Mucosa of rectum (tissue), 2 donors: ENCODE results near the gene EXOC6.

Source experiments
- H3K27ac ChIP-seq, 2 donors: one replicate each; pipeline ENCODE4 v1.7.0; 2013; ENCODE audit warnings: inconsistent platforms in 2 of 2, low read depth in 2 of 2, low read length in 2 of 2
- H3K27me3 ChIP-seq, 2 donors: one replicate each; pipeline ENCODE4 v1.7.0; 2013; ENCODE audit warnings: low read length in 2 of 2; ENCODE audit not compliant: control insufficient read depth in 2 of 2, insufficient read depth in 2 of 2
- H3K36me3 ChIP-seq, 2 donors: one replicate each; pipeline ENCODE4 v1.7.0; 2013; ENCODE audit warnings: low read length in 2 of 2; ENCODE audit not compliant: control insufficient read depth in 2 of 2, insufficient read depth in 2 of 2
- H3K4me1 ChIP-seq, 2 donors: one replicate each; pipeline ENCODE4 v1.7.0; 2013; ENCODE audit warnings: low read length in 2 of 2, mild to moderate bottlenecking in 1 of 2; ENCODE audit not compliant: control insufficient read depth in 2 of 2, insufficient read depth in 2 of 2
- H3K4me3 ChIP-seq, 2 donors: one replicate each; pipeline ENCODE4 v1.7.0; 2013; ENCODE audit warnings: low read length in 2 of 2
- H3K9ac ChIP-seq, 2 donors: one replicate each; pipeline ENCODE4 v1.7.0; 2013; ENCODE audit warnings: low read length in 2 of 2, low read depth in 1 of 2, mild to moderate bottlenecking in 1 of 2
- H3K9me3 ChIP-seq, 2 donors: one replicate each; pipeline ENCODE4 v1.7.0; 2013; ENCODE audit warnings: low read length in 2 of 2; ENCODE audit not compliant: control insufficient read depth in 2 of 2
- donor health status: healthy.
- donor health status: Normal muscosa, but diverticular disease.

Gene EXOC6

DNA sequence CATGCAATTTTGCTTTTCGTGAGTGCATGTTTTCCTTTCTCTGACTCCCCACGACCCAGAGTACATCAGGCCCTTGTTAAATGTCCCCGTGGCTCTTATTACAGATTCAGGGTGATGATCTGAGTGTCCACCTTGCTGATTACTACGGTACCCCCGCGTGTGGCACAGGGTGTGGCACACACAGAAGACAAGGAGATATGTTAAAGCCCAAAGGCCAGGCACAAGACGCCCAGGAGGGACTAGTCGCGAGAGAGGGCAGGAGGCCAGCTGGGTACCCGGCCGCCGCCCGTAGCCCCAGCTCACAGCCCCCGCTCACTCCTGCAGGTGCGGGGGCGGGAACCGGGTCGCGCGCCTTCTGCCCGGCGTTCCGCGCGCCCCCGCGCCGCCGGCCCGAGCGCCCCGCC is 281 bp upstream of the EXOC6 start:
- H3K27me3 ChIP-seq, result no peaks in the 10 kb centered on the region
- H3K27ac ChIP-seq, result peak overlapping the region; percentile 13 to 17
- peaks cover 6 to 11% of the 10 kb centered on the region in 2 donors for H3K4me1 ChIP-seq
- H3K9me3 ChIP-seq, result no peaks in the 10 kb centered on the region
- H3K36me3 ChIP-seq, result no peaks in the 10 kb centered on the region
- peak overlapping the region; percentile 79 to 86 for H3K4me3 ChIP-seq
- peak overlapping the region; percentile 27 to 75 for H3K9ac ChIP-seq

GRCh38 chr10:92849234-92849525 is 860 bp downstream of the EXOC6 start:
- H3K27ac ChIP-seq, result peak overlapping the region in 1 of 2 donors; percentile 85
- no peaks in the 10 kb centered on the region for H3K36me3 ChIP-seq
- peaks cover 6 to 11% of the 10 kb centered on the region in 2 donors for H3K4me1 ChIP-seq
- H3K27me3 ChIP-seq, result no peaks in the 10 kb centered on the region
- H3K9me3 ChIP-seq, result no peaks in the 10 kb centered on the region
- peak overlapping the region; percentile 80 to 86 for H3K4me3 ChIP-seq
- peak overlapping the region; percentile 49 to 77 for H3K9ac ChIP-seq

DNA sequence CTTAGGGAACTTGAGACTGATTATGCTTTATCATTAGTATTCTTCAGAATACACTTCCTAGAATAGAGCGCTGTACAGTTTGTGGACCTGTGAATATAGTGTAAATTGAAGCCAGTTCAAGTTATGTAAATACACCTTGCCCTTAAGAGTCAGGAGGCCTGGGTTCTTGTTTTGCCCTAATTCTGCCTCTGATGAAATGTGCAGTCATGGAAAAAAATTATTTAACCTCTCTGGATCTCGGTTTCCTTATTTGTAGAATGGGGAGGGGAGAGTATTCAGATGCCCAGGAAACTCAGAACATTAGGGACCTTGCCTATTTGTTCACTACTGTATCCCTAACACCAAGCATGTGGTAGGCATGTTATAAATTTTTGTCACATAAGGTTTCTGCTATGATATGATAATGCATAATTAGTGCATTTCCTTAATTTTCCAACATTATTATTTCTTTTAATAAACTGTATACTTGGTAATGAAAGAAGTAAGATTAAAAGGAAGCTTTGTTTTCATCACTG is 1.3 kb downstream of the EXOC6 start:
- Histone ChIP-seq H3K4me3 (peak overlapping the region; percentile 80 to 86), H3K9ac (peak overlapping the region in 1 of 2 donors; percentile 77), H3K27me3 (no peaks in the 10 kb centered on the region), H3K4me1 (peaks cover 6 to 11% of the 10 kb centered on the region in 2 donors), H3K9me3 (no peaks in the 10 kb centered on the region), H3K27ac (no peak overlapping the region), H3K36me3 (no peaks in the 10 kb centered on the region)

DNA sequence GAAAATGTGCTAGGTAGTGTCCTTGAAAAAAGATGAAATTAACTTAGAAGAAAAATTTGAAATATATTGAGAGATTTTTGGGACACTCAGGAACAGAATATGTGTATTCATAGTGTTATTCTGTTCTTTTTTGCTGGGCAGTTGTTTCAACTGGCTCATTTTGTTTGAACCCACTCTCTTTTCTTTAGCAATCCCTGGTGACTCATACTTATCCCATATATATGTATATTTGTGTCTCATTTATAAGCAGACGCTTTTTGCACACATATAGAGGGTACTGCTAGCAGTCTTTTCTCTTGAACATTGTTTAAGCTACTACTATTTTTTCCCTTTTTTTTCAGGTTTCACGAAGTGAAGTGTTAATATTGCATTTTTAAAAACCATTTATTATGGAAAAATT is 1.9 kb downstream of the EXOC6 start:
- peaks cover 6 to 11% of the 10 kb centered on the region in 2 donors for H3K4me1 ChIP-seq
- H3K27ac ChIP-seq, result no peak overlapping the region
- no peak overlapping the region for H3K4me3 ChIP-seq
- no peaks in the 10 kb centered on the region for H3K9me3 ChIP-seq
- H3K27me3 ChIP-seq, result no peaks in the 10 kb centered on the region
- no peak overlapping the region for H3K9ac ChIP-seq
- H3K36me3 ChIP-seq, result no peaks in the 10 kb centered on the region

- Histone ChIP-seq H3K27ac (no peak overlapping the region), H3K4me3 (no peak overlapping the region), H3K9me3 (no peaks in the 10 kb centered on the region), H3K27me3 (no peaks in the 10 kb centered on the region), H3K9ac (no peak overlapping the region), H3K36me3 (no peaks in the 10 kb centered on the region), H3K4me1 (peaks cover 6 to 11% of the 10 kb centered on the region in 2 donors)
Measured at GRCh38 chr10:92851003-92851402, 2.7 kb downstream of the EXOC6 start.

- no peaks in the 10 kb centered on the region for H3K27me3 ChIP-seq
- peaks cover 4 to 8% of the 10 kb centered on the region in 2 donors for H3K9me3 ChIP-seq
- no peak overlapping the region for H3K27ac ChIP-seq
- no peaks in the 10 kb centered on the region for H3K36me3 ChIP-seq
- no peaks in the 10 kb centered on the region for H3K4me1 ChIP-seq
- no peak overlapping the region for H3K9ac ChIP-seq
- H3K4me3 ChIP-seq, result no peak overlapping the region
Measured at GRCh38 chr10:92855560-92855959, 7.2 kb downstream of the EXOC6 start.

DNA sequence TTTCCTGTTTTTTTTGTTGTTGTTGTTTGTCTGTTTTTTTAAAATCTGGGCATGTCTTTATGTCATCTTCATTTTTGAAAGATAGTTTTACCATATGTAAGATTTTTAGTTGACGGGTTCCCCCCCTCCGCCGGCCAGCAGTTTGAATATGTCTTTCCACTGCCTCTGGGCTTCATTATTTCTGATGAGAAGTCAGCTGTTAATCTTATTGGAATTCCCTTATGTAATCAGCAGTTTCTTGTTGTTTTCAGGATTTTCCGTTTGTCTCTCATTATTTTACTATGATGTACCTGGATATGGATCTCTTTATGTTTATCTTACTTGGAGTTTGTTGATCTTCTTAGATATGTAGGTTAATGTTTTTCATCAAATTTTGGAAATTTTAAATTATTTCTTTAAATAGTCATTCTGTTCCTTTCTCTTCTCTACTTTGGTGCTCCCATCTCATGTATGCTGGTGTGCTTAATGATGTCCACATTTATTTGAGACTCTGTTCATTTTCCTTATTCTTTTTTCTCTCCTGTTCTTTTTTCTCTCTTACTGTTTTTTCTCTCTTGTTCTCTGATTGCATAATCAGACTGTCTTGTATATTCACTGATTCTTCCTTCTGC is 9.7 kb downstream of the EXOC6 start:
- peaks cover 4 to 8% of the 10 kb centered on the region in 2 donors for H3K9me3 ChIP-seq
- no peaks in the 10 kb centered on the region for H3K36me3 ChIP-seq
- no peaks in the 10 kb centered on the region for H3K4me1 ChIP-seq
- H3K4me3 ChIP-seq, result no peak overlapping the region
- no peaks in the 10 kb centered on the region for H3K27me3 ChIP-seq
- no peak overlapping the region for H3K27ac ChIP-seq
- H3K9ac ChIP-seq, result no peak overlapping the region

- no peaks in the 10 kb centered on the region for H3K27me3 ChIP-seq
Measured at GRCh38 chr10:92867235-92867634, 18.9 kb downstream of the EXOC6 start.

GRCh38 chr10:92868036-92868435 is 19.7 kb downstream of the EXOC6 start:
- no peak overlapping the region for H3K9ac ChIP-seq

More at GRCh38 chr10:92867235-92867634, 18.9 kb downstream of the EXOC6 start:
- H3K4me1 ChIP-seq, result peaks cover 0 to 3% of the 10 kb centered on the region in 2 donors
- no peak overlapping the region for H3K27ac ChIP-seq
- no peak overlapping the region for H3K9ac ChIP-seq
- H3K9me3 ChIP-seq, result no peaks in the 10 kb centered on the region
- H3K36me3 ChIP-seq, result no peaks in the 10 kb centered on the region
- no peak overlapping the region for H3K4me3 ChIP-seq

GRCh38 chr10:92868557-92868956 is 20.2 kb downstream of the EXOC6 start:
- H3K9me3 ChIP-seq, result no peaks in the 10 kb centered on the region
- H3K27me3 ChIP-seq, result no peaks in the 10 kb centered on the region
- no peak overlapping the region for H3K9ac ChIP-seq
- H3K4me3 ChIP-seq, result no peak overlapping the region
- peaks cover 0 to 3% of the 10 kb centered on the region in 2 donors for H3K4me1 ChIP-seq
- no peaks in the 10 kb centered on the region for H3K36me3 ChIP-seq
- H3K27ac ChIP-seq, result no peak overlapping the region

More at GRCh38 chr10:92868036-92868435, 19.7 kb downstream of the EXOC6 start:
- Histone ChIP-seq H3K9me3 (no peaks in the 10 kb centered on the region), H3K36me3 (no peaks in the 10 kb centered on the region), H3K27ac (no peak overlapping the region), H3K4me3 (no peak overlapping the region), H3K27me3 (no peaks in the 10 kb centered on the region), H3K4me1 (peaks cover 0 to 3% of the 10 kb centered on the region in 2 donors)
